Nephron progenitor cell (in vitro differentiated cells): ENCODE results near the gene MAGI1.

Experiments used
- DNase-seq: peaks from one replicate; pipeline ENCODE4 v3.0.0; 2021
- H3K27ac Mint-ChIP-seq: 2 replicates; pipeline ENCODE4 v1.8.0; 2021; ENCODE audit warnings: mild to moderate bottlenecking, moderate library complexity, mixed read lengths
- H3K27me3 Mint-ChIP-seq: 2 replicates; pipeline ENCODE4 v1.8.0; 2021; ENCODE audit warnings: mild to moderate bottlenecking, low read depth, mixed read lengths; ENCODE audit not compliant: poor library complexity
- H3K36me3 Mint-ChIP-seq: 2 replicates; pipeline ENCODE4 v1.8.0; 2021; ENCODE audit warnings: low read depth, mixed read lengths
- H3K4me1 Mint-ChIP-seq: 2 replicates; pipeline ENCODE4 v1.8.0; 2021; ENCODE audit warnings: mixed read lengths
- H3K4me3 Mint-ChIP-seq: 2 replicates; pipeline ENCODE4 v1.8.0; 2021; ENCODE audit warnings: mild to moderate bottlenecking, moderate library complexity, mixed read lengths
- H3K9me3 Mint-ChIP-seq: 2 replicates; pipeline ENCODE4 v1.8.0; 2021; ENCODE audit warnings: mild to moderate bottlenecking, moderate library complexity, mixed read lengths
- CTCF ChIP-seq: fragments of 200-600 bp; sonication (generic); IDR thresholded peaks from 2 replicates; pipeline ENCODE4 v1.5.0; 2021; ENCODE audit warnings: antibody characterized with exemption

Gene MAGI1

GRCh38 chr3:65671004-65671403, 367.7 kb downstream of the MAGI1 start:
- Mint-ChIP-seq H3K27me3 (no peaks in the 10 kb centered on the region), H3K9me3 (no peaks in the 10 kb centered on the region), H3K36me3 (no peaks in the 10 kb centered on the region), H3K27ac (no peak overlapping the region), H3K4me1 (peaks cover 20% of the 10 kb centered on the region), H3K4me3 (no peak overlapping the region)
- no peak for TF ChIP-seq CTCF
- DNase-seq, result no peak

- H3K4me1 Mint-ChIP-seq, result peaks cover 8% of the 10 kb centered on the region
- no peaks in the 10 kb centered on the region for H3K9me3 Mint-ChIP-seq
- no peaks in the 10 kb centered on the region for H3K27me3 Mint-ChIP-seq
- H3K4me3 Mint-ChIP-seq, result no peak overlapping the region
- no peak overlapping the region for H3K27ac Mint-ChIP-seq
- DNase-seq, result no peak
- H3K36me3 Mint-ChIP-seq, result no peaks in the 10 kb centered on the region
- no peak for TF ChIP-seq CTCF
These were observed 369.4 kb downstream of the MAGI1 start for GRCh38 chr3:65669163-65669875.

GRCh38 chr3:65667963-65668362, 370.8 kb downstream of the MAGI1 start:
- no peak for TF ChIP-seq CTCF
- no peaks in the 10 kb centered on the region for H3K27me3 Mint-ChIP-seq
- H3K4me3 Mint-ChIP-seq, result no peak overlapping the region
- H3K27ac Mint-ChIP-seq, result no peak overlapping the region
- H3K4me1 Mint-ChIP-seq, result peaks cover 6% of the 10 kb centered on the region
- no peaks in the 10 kb centered on the region for H3K9me3 Mint-ChIP-seq
- DNase-seq, result no peak
- no peaks in the 10 kb centered on the region for H3K36me3 Mint-ChIP-seq

- TF ChIP-seq CTCF, result no peak
- Mint-ChIP-seq H3K9me3 (no peaks in the 10 kb centered on the region), H3K36me3 (no peaks in the 10 kb centered on the region), H3K27me3 (no peaks in the 10 kb centered on the region), H3K4me1 (peaks cover 6% of the 10 kb centered on the region), H3K27ac (peak overlapping the region; percentile 8), H3K4me3 (no peak overlapping the region)
- no peak for DNase-seq
These were observed 372.1 kb downstream of the MAGI1 start for GRCh38 chr3:65666448-65667091.

GRCh38 chr3:65665915-65666314, 372.8 kb downstream of the MAGI1 start:
- H3K36me3 Mint-ChIP-seq, result no peaks in the 10 kb centered on the region
- no peak overlapping the region for H3K4me3 Mint-ChIP-seq
- TF ChIP-seq CTCF, result no peak
- no peaks in the 10 kb centered on the region for H3K27me3 Mint-ChIP-seq
- peak overlapping the region; percentile 7 for H3K27ac Mint-ChIP-seq
- no peaks in the 10 kb centered on the region for H3K9me3 Mint-ChIP-seq
- DNase-seq, result no peak
- H3K4me1 Mint-ChIP-seq, result peaks cover 6% of the 10 kb centered on the region

GRCh38 chr3:65664931-65665330, 373.8 kb downstream of the MAGI1 start:
- H3K4me1 Mint-ChIP-seq, result peaks cover 15% of the 10 kb centered on the region
- peak overlapping the region; percentile 30 for H3K27ac Mint-ChIP-seq
- H3K4me3 Mint-ChIP-seq, result no peak overlapping the region
- H3K9me3 Mint-ChIP-seq, result no peaks in the 10 kb centered on the region
- no peak for DNase-seq
- H3K27me3 Mint-ChIP-seq, result peaks cover 3% of the 10 kb centered on the region
- TF ChIP-seq CTCF, result no peak
- H3K36me3 Mint-ChIP-seq, result no peaks in the 10 kb centered on the region
